GM18951 (cell line): Measurements from ENCODE around the gene FOXL3.

Experiments
- POLR2A ChIP-seq: IDR thresholded peaks from 4 replicates; pipeline ENCODE4 v1.6.1; 2011; ENCODE audit warnings: mild to moderate bottlenecking; ENCODE audit not compliant: insufficient read length, insufficient read depth; ENCODE audit errors: extremely low read depth
- in situ Hi-C: fragments of 300-500 bp; cut with MboI; formaldehyde crosslinking; loops from one replicate; pipeline ENCODE4 v1.12.0; 2022; ENCODE audit warnings: low sequenced_read_pairs, mixed read lengths, inconsistent platforms; ENCODE audit not compliant: unreplicated experiment

Gene FOXL3

GRCh38 chr7:301291-302053, 11.5 kb downstream of the FOXL3 start:
- in situ Hi-C loops = no loop called here

GRCh38 chr7:302054-302992, 12.4 kb downstream of the FOXL3 start:
- TF ChIP-seq POLR2A = no peak
- in situ Hi-C loops = no loop called here

More at GRCh38 chr7:301291-302053, 11.5 kb downstream of the FOXL3 start:
- TF ChIP-seq POLR2A = no peak

GRCh38 chr7:303425-303824, 13.5 kb downstream of the FOXL3 start:
- no peak for TF ChIP-seq POLR2A
- in situ Hi-C loops = no loop called here

GRCh38 chr7:303884-304573, 14.1 kb downstream of the FOXL3 start:
- no peak for TF ChIP-seq POLR2A
- in situ Hi-C loops = no loop called here

- TF ChIP-seq POLR2A = no peak
- in situ Hi-C loops = no loop called here
Measured at GRCh38 chr7:304574-305409, 14.8 kb downstream of the FOXL3 start.

GRCh38 chr7:305410-306151, 15.6 kb downstream of the FOXL3 start:
- TF ChIP-seq POLR2A = no peak
- in situ Hi-C loops = no loop called here

- TF ChIP-seq POLR2A = no peak
- in situ Hi-C loops = no loop called here
Measured at GRCh38 chr7:307970-308369, 18.0 kb downstream of the FOXL3 start.

- in situ Hi-C loops = loop anchor here (10.0 kb wide), 2 partner anchors 455 to 555 kb away; no protein-coding TSS in a partner anchor
- TF ChIP-seq POLR2A = no peak
Measured at GRCh38 chr7:309586-310228, 19.7 kb downstream of the FOXL3 start.

- no peak for TF ChIP-seq POLR2A
- in situ Hi-C loops = loop anchor here (10.0 kb wide), 2 partner anchors 454 to 554 kb away; no protein-coding TSS in a partner anchor
Measured at GRCh38 chr7:311131-311680, 21.2 kb downstream of the FOXL3 start.

- in situ Hi-C loops = loop anchor here (10.0 kb wide), 2 partner anchors 453 to 553 kb away; no protein-coding TSS in a partner anchor
- no peak for TF ChIP-seq POLR2A
Measured at GRCh38 chr7:311796-312195, 21.8 kb downstream of the FOXL3 start.

GRCh38 chr7:312424-312823, 22.5 kb downstream of the FOXL3 start:
- no peak for TF ChIP-seq POLR2A
- in situ Hi-C loops = loop anchor here (10.0 kb wide), 2 partner anchors 452 to 552 kb away; no protein-coding TSS in a partner anchor
